ENCODE data around the gene GPR75.

GPR75 gene

GRCh38 chr2:53859206-53860181, at the start of gene GPR75:
GPR75 (minus strand) TSS chr2:53859967; CDS start chr2:53854756, 5,211 bp downstream.
- DNase-seq = peak in 52 of 56 donors; percentile 9 to 83 (median 66)

GRCh38 chr2:53907582-53907981, 47.8 kb upstream of the GPR75 start:
- DNase-seq = no peak

GRCh38 chr2:53905396-53905795, 45.6 kb upstream of the GPR75 start:
- DNase-seq = no peak

- no peak for DNase-seq
Measured at GRCh38 chr2:53903011-53903410, 43.2 kb upstream of the GPR75 start.

GRCh38 chr2:53901192-53901591, 41.4 kb upstream of the GPR75 start:
- peak in 1 of 56 donors; percentile 8 for DNase-seq

DNA sequence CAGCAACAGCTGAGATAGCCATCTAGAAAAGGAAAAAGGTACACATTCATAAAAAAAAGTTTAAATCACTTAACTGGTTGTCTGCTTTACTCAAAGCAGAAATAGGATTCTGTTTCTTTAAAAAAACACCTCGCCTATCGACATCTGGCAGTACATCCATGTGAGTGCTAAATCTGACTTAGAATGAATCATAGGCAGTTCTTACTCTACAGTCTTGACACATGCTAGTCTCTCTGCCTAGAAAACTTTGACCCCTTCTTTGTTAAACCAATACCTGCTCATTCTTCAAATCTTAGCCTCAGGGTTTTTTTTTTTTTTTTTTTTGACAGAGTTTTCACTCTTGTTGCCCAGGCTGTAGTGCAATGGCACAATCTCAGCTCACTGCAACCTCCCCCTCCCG, 37.1 kb upstream of the GPR75 start:
- DNase-seq = no peak

DNA sequence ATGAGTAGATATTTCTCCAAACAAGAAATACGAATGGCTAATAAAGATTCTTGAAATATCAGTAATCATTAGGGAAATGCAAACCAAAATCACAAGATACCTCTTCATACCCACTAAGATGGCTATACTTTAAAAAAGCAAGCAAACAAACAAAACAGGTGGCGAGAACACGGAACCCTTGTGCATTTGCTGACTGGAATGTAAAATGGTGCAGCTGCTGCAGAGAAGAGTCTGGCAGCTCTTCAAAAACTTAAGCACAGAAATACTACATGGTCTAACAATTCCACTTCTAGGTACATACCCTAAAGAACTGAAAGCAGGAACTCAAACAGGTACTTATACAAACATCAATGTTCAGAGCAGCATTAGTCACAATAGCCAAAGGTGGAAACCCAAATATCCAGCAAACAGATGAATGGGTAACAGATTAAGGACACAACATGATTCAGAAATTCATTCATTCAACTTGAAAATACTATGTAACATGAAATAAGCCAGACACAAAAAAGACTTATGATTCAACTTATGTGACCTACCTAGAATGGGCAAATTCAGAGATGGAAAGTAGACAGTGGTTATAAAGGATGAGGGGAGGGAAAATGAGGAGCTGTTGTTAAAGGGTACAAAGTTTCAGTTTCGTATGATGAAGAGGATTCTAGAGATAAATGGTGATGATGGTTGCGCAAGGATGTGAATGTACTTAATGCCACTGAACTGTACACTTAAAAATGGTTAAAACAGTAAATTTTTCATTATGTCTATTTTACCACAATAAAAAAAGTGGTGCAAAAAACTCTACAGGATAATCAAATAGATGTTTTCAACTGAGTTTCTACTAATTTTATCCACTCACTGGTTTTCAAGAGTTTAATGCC, 26.9 kb upstream of the GPR75 start:
- no peak for DNase-seq

GRCh38 chr2:53884883-53885282, 25.1 kb upstream of the GPR75 start:
- no peak for DNase-seq

GRCh38 chr2:53881986-53882385, 22.2 kb upstream of the GPR75 start:
- no peak for DNase-seq

- DNase-seq = no peak
Measured at GRCh38 chr2:53881360-53881759, 21.6 kb upstream of the GPR75 start.

- DNase-seq = no peak
Measured at GRCh38 chr2:53880756-53881155, 21.0 kb upstream of the GPR75 start.

- DNase-seq = no peak
Measured at GRCh38 chr2:53877556-53877955, 17.8 kb upstream of the GPR75 start.

DNA sequence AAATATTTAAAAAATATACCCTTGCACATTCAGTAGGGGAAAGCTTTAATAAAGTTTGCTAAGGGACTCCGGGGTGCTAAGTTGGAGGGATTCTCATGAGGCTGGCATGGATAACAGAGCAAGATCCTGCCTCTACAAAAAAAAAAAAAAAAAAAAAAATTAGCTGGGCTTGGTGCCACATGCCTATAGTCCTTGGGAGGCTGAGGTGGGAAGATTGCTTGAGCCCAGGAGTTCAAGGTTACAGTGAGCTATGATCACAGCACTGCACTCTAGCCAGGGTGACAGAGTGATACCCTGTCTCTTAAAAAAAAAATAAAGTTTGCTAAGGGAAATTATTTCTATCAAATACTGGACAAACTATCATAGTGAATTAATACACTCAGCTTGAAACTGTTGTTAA, 17.3 kb upstream of the GPR75 start:
- DNase-seq = no peak

DNA sequence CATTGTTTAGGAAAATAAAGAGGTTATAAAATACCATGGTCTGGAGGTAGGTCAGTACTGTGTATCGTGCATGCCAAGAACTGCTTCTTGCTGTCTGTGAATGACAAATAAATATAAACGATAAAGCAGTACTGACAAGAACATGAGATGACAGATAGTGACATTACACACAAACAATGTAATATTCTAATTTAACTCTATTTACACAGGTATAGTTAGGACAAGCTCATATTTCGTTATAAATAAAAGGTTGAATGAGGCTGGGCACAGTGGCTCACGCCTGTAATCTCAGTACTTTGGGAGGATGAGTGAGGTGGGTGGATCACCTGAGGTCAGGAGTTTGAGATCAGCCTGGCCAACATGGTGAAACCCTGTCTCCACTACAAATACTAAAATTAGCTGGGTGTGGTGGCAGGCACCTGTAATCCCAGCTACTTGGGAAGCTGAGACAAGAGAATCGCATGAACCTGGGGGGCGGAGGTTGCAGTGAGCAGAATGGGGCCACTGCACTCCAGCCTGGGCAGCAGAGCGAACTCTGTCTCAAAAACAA, 14.7 kb upstream of the GPR75 start:
- DNase-seq = no peak

DNA sequence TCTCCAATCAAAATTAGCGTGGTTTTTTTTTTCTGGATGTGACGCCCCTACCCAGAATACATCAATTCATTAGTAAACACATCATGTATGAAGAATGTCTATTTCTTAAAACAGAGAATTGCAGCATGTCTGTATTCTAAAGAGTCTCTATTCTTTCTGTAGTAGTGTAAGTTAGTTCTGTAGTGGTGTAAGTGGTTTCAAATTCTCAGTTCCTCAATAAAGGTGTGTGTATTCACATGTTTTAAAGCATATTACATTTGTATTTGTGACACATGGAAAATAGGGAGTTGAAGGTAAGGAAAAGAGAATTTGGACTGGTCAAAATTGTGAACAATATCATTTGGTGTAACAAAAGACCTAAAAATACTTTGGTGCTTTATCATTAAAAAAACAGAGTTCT, 8.0 kb upstream of the GPR75 start:
- no peak for DNase-seq

GRCh38 chr2:53867169-53867568, 7.4 kb upstream of the GPR75 start:
- no peak for DNase-seq

DNA sequence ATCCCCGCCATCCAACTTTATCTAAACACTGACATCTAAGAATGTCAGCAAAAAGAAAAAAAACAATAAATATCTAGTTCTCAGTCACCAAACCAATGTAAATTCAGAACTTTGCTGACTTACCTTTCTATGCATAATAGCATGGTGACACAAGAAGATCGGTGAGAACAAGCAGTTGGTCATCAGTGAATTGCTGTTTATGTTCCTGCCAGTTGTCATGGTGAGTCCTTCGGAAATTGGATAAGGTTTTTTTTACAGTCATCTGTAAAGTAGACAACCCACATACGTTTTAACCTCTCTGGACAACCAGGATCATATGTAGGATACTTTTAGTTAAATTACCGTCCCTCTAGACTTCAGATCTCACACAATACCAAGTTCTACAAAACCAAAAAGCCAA, 6.2 kb upstream of the GPR75 start:
- no peak for DNase-seq

DNA sequence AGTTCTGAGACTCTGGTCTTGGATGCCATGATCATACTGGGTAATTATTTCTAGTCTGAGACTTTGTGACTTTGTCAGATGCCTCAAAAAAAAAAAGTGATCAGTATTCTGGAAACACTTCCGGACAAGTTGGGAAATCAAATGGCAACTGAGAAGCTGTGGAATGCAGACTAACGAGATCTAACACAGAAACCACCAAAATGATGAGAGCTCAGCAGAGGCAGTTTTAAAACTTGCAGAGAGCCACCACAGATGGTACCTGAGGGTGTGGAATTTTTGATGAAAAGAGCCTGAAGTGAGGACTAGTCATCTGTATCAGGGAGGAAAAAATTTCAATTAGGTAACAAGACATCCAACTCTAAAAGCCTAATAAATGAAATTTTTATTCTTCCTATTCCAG, 5.5 kb upstream of the GPR75 start:
- no peak for DNase-seq

GRCh38 chr2:53863538-53864227, 3.9 kb upstream of the GPR75 start:
- DNase-seq = no peak

DNA sequence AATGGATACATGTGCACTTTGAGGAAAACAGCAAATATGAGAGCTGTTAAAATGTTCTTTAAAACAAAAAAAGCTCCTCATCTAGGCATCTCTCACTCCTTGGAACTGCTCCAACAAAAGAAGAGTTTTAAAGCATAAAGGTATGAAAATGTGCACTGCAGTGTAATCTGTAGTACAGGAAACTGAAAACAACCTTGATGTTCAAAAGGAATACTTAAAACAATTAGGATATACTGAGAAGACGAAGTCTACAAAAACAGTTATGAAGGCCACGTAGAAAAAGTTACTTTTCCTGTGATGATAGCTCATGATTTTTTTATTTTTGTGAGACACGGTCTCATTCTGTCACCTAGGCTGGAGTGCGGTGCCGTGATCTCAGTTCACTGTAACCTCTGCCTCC, 2.1 kb upstream of the GPR75 start:
- no peak for DNase-seq

DNA sequence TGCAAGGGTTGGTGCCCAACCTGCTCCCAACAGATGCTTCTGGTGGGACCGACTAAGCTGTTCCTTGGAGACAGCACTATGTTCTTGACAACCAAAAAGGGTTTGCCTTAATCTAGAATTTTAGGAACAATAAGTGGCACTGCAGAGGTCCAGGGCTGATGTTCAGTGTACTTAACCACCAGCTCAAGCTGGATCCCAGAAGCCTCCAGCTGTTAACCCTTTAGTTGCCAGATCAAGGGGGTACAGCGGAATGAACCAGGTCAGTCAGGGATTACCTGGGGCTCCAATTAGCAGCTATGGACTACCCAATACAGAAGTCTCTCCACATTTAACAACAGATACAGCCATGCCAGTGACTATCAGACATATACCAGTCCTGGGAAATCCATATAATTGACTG, 3.5 kb downstream of the GPR75 start:
- DNase-seq = peak in 2 of 56 donors; percentile 9 to 23

Data from nucleus accumbens (tissue), 56 donors.